Smooth muscle cell (in vitro differentiated cells): Measurements from ENCODE around the gene CHIC2. TPM values are rescaled to one million over a fixed set of nuclear protein-coding genes. Genes with fewer than 3 reads are reported as not detected.

ENCODE experiments used
- DNase-seq: peaks from one replicate; lab custom pipeline; 2025; ENCODE audit not compliant: unreplicated experiment; lab: John Stamatoyannopoulos, UW
- H2AFZ ChIP-seq: fragments of 200-600 bp; sonication (generic); 2 replicates; pipeline ENCODE4 v1.6.0; 2016; ENCODE audit warnings: antibody characterized with exemption, low read depth, mild to moderate bottlenecking
- H3F3A ChIP-seq: fragments of 200-600 bp; sonication (generic); 2 replicates; pipeline ENCODE4 v1.6.0; 2017; ENCODE audit warnings: antibody characterized with exemption, low read depth
- H3K27ac ChIP-seq: fragments of 200-600 bp; sonication (generic); 2 replicates; pipeline ENCODE4 v1.5.1; 2016; ENCODE audit warnings: low read depth, mild to moderate bottlenecking
- H3K27me3 ChIP-seq: fragments of 200-600 bp; sonication (generic); 2 replicates; pipeline ENCODE4 v1.6.1; 2016; ENCODE audit warnings: low read depth, mild to moderate bottlenecking
- H3K36me3 ChIP-seq: fragments of 200-600 bp; sonication (generic); 2 replicates; pipeline ENCODE4 v1.5.1; 2016; ENCODE audit warnings: low read depth
- H3K4me1 ChIP-seq: fragments of 200-600 bp; sonication (generic); 2 replicates; pipeline ENCODE4 v1.5.1; 2016; ENCODE audit warnings: low read depth
- H3K4me2 ChIP-seq: fragments of 200-600 bp; sonication (generic); 2 replicates; pipeline ENCODE4 v1.6.0; 2016; ENCODE audit warnings: mild to moderate bottlenecking
- H3K4me3 ChIP-seq: fragments of 200-600 bp; sonication (generic); 2 replicates; pipeline ENCODE4 v1.5.1; 2016; ENCODE audit warnings: mild to moderate bottlenecking
- H3K79me2 ChIP-seq: fragments of 200-600 bp; sonication (generic); 2 replicates; pipeline ENCODE4 v1.6.0; 2016; ENCODE audit warnings: low read depth, mild to moderate bottlenecking
- H3K9ac ChIP-seq: fragments of 200-600 bp; sonication (generic); 2 replicates; pipeline ENCODE4 v1.6.0; 2016; ENCODE audit warnings: low read depth
- H3K9me3 ChIP-seq: fragments of 200-600 bp; sonication (generic); replicated peaks from 2 replicates; pipeline ENCODE4 v1.5.1; 2016; ENCODE audit warnings: low read depth
- H4K20me1 ChIP-seq: fragments of 200-600 bp; sonication (generic); 2 replicates; pipeline ENCODE4 v1.6.0; 2016; ENCODE audit warnings: low read depth
- CTCF ChIP-seq: fragments of 200-600 bp; sonication (generic); IDR thresholded peaks from 2 replicates; pipeline ENCODE4 v1.5.1; 2017; ENCODE audit warnings: borderline replicate concordance, mild to moderate bottlenecking, antibody characterized with exemption; ENCODE audit not compliant: insufficient read depth, poor library complexity, severe bottlenecking
- WGBS: methylation state at CpG from one replicate; pipeline ENCODE4 v1.1.7; 2016; ENCODE audit warnings: low lambda C conversion rate; 5-methylcytosine and 5-hydroxymethylcytosine counted together
- polyA plus RNA-seq: library from polyadenylated mRNA; unstranded; fragments of >200 nt; fragmentation: Nextera tagmentation; extraction: Ambion mirVana; gene quantifications from 2 replicates; pipeline ENCODE4 v1.2.1, GENCODE V29; 2016
- total RNA-seq: library from RNA; depleted of rRNA; stranded (reverse); fragments of >200 nt; gene quantifications from 2 replicates; pipeline ENCODE4 v1.2.3, GENCODE V29; 2014

CHIC2 gene
- total and polyA plus RNA-seq, 2 experiments from 2014 or later, result 52.2 to 61.0 TPM

- Histone ChIP-seq H3K9me3 (no peaks in the 10 kb centered on the region), H3K79me2 (no peaks in the 10 kb centered on the region), H4K20me1 (no peaks in the 10 kb centered on the region), H3K36me3 (no peaks in the 10 kb centered on the region), H2AFZ (no peak overlapping the region), H3K27me3 (no peaks in the 10 kb centered on the region), H3K4me2 (peak overlapping the region; percentile 51), H3K4me1 (no peaks in the 10 kb centered on the region), H3K27ac (peak overlapping the region; percentile 68), H3F3A (peaks cover 3% of the 10 kb centered on the region), H3K4me3 (no peak overlapping the region), H3K9ac (no peak overlapping the region)
- 5% methylated on average over 1 of the region's 1 CpG for WGBS
- DNase-seq, result no peak
- TF ChIP-seq CTCF, result no peak
Measured at GRCh38 chr4:54082168-54082567, 17.8 kb upstream of the CHIC2 start.

GRCh38 chr4:54077812-54078211 is 13.4 kb upstream of the CHIC2 start:
- TF ChIP-seq CTCF, result no peak
- Histone ChIP-seq H3K4me2 (no peak overlapping the region), H3K9ac (no peak overlapping the region), H3K4me1 (no peaks in the 10 kb centered on the region), H2AFZ (no peak overlapping the region), H3K9me3 (no peaks in the 10 kb centered on the region), H3K36me3 (no peaks in the 10 kb centered on the region), H3K27ac (no peak overlapping the region), H4K20me1 (no peaks in the 10 kb centered on the region), H3F3A (peaks cover 3% of the 10 kb centered on the region), H3K4me3 (no peak overlapping the region), H3K27me3 (no peaks in the 10 kb centered on the region), H3K79me2 (no peaks in the 10 kb centered on the region)
- 96% methylated on average over 1 of the region's 1 CpG for WGBS
- no peak for DNase-seq

GRCh38 chr4:54076673-54077072 is 12.3 kb upstream of the CHIC2 start:
- no peaks in the 10 kb centered on the region for H3K79me2 ChIP-seq
- H3K27ac ChIP-seq, result no peak overlapping the region
- no peak for DNase-seq
- H3K9me3 ChIP-seq, result no peaks in the 10 kb centered on the region
- no peaks in the 10 kb centered on the region for H3F3A ChIP-seq
- no peaks in the 10 kb centered on the region for H3K27me3 ChIP-seq
- H2AFZ ChIP-seq, result no peak overlapping the region
- no peaks in the 10 kb centered on the region for H4K20me1 ChIP-seq
- no peak overlapping the region for H3K4me2 ChIP-seq
- no peak for TF ChIP-seq CTCF
- H3K9ac ChIP-seq, result no peak overlapping the region
- no peaks in the 10 kb centered on the region for H3K36me3 ChIP-seq
- no peak overlapping the region for H3K4me3 ChIP-seq
- H3K4me1 ChIP-seq, result no peaks in the 10 kb centered on the region

GRCh38 chr4:54074381-54074780 is 10.0 kb upstream of the CHIC2 start:
- DNase-seq, result no peak
- no peak for TF ChIP-seq CTCF
- H2AFZ ChIP-seq, result no peak overlapping the region
- H3K9ac ChIP-seq, result no peak overlapping the region
- no peaks in the 10 kb centered on the region for H3K79me2 ChIP-seq
- no peak overlapping the region for H3K4me3 ChIP-seq
- H4K20me1 ChIP-seq, result no peaks in the 10 kb centered on the region
- no peaks in the 10 kb centered on the region for H3F3A ChIP-seq
- no peaks in the 10 kb centered on the region for H3K27me3 ChIP-seq
- H3K36me3 ChIP-seq, result no peaks in the 10 kb centered on the region
- no peak overlapping the region for H3K27ac ChIP-seq
- H3K9me3 ChIP-seq, result no peaks in the 10 kb centered on the region
- no peaks in the 10 kb centered on the region for H3K4me1 ChIP-seq
- H3K4me2 ChIP-seq, result no peak overlapping the region
